M059J (cell line): ENCODE results near the gene CALML3. TPM values are rescaled to one million over a fixed set of nuclear protein-coding genes. Genes with fewer than 3 reads are reported as not detected.
A peak's percentile ranks its signal among the peaks of the same experiment; 100 is the strongest.
"Not testable (repeated sequence)": the region's sequence is repeated elsewhere in the genome, so short reads cannot be mapped to it uniquely, and the experiment has no call there.

Experiments
- DNase-seq: peaks from one replicate; pipeline ENCODE4 v3.0.0-alpha.2; 2012; ENCODE audit warnings: low read depth
- total RNA-seq: library from RNA; depleted of rRNA; stranded (reverse); fragments of >200 nt; shearing (Covaris generic); gene quantifications from 2 replicates; pipeline ENCODE4 v1.2.3, GENCODE V29; 2014; rRNA removed

CALML3 gene
- not detected in 2 replicates for total RNA-seq

DNA sequence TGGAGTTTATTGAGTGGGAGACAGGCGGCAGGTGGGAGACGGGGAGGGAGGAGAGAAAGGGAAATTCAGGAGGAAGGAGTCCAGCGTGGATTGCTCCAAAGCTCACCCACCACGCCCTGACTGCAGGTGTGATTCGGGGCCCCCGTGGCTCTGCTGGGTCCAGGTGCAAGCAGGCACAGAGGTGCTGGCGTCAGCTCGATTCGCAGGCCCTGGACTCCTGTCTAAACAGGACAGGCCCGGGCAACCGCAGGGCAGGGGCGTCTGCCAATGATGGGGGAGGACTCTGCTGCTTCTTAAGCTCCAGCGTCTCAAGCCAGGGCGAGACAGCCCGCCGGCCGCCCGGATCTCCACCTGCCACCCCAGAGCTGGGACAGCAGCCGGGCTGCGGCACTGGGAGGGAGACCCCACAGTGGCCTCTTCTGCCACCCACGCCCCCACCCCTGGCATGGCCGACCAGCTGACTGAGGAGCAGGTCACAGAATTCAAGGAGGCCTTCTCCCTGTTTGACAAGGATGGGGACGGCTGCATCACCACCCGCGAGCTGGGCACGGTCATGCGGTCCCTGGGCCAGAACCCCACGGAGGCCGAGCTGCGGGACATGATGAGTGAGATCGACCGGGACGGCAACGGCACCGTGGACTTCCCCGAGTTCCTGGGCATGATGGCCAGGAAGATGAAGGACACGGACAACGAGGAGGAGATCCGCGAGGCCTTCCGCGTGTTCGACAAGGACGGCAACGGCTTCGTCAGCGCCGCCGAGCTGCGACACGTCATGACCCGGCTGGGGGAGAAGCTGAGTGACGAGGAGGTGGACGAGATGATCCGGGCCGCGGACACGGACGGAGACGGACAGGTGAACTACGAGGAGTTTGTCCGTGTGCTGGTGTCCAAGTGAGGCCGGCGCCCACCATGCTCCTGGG lies at the start of gene CALML3:
CALML3 (plus strand) TSS at position 321 of the 920 bp plus-strand sequence; CDS start at position 446, 125 bp downstream.
- DNase-seq, result no peak

DNA sequence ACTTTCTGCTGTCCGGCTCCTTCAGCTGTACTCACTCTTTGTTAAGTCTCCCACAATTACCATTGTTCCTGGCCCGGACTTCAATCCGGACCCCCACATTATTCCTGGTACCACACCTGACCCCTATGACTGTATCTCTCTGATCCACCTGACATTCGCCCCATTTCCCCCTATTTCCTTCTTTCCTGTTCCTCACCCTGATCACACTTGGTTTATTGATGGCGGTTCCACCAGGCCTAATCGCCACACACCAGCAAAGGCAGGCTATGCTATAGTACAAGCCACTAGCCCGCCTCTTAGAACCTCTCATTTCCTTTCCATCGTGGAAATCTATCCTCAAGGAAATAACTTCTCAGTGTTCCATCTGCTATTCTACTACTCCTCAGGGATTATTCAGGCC lies 49.7 kb upstream of the CALML3 start:
- not testable (repeated sequence) for DNase-seq

DNA sequence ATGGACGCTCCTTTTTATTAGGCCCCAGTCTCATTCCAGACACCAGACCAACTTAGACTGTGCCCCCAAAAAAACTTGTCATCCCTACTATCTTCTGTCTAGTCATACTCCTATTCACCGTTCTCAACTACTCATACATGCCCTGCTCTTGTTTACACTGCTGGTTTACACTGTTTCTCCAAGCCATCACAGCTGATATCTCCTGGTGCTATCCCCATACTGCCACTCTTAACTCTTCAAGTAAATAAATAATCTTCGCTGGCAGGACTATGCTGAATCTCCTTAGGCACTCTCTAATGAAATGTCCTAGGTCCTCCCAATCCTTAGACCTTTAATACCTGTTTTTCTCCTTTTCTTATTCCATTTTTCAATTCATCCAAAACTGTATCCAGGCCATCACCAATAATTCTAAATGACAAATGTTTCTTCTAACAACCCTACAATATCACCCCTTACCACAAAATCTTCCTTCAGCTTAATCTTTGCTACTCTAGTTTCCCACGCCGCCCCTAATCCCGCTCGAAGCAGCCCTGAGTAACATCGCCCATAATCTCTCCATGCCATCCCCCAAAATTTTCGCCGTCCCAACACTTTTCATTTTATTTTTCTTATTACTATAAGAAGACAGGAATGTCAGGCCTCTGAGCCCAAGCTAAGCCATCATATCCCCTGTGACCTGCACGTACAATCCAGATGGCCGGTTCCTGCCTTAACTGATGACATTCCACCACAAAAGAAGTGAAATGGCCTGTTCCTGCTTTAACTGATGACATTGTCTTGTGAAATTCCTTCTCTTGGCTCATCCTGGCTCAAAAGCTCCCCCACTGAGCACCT lies 48.6 kb upstream of the CALML3 start:
- not testable (repeated sequence) for DNase-seq

DNA sequence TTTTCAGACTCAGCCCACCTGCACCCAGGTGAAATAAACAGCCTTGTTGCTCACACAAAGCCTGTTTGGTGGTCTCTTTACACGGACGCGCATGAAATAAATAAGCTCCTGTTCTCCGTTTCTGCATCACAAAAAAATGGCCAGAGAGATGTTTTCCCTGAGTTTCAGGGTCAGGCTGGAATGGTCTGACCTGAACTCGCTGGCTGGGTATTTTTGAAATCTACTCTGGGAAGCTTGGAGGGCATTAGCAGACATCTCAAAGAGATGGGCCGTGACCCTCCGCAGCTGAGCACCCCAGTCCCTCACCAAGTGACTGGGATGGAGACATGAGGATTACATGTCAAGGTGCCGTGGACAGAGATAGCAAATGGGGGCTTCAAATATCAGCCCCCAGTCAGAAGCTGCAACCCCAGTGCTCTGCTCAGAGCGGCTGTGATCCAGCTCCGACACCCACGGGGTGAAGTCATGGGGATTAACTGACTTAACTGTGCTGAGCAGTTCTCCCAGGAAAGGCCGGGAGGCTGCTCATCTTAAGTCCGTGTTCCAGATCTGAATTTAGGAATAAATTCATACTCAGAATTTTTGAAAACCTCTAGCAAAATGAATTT lies 47.7 kb upstream of the CALML3 start:
- no peak for DNase-seq

DNA sequence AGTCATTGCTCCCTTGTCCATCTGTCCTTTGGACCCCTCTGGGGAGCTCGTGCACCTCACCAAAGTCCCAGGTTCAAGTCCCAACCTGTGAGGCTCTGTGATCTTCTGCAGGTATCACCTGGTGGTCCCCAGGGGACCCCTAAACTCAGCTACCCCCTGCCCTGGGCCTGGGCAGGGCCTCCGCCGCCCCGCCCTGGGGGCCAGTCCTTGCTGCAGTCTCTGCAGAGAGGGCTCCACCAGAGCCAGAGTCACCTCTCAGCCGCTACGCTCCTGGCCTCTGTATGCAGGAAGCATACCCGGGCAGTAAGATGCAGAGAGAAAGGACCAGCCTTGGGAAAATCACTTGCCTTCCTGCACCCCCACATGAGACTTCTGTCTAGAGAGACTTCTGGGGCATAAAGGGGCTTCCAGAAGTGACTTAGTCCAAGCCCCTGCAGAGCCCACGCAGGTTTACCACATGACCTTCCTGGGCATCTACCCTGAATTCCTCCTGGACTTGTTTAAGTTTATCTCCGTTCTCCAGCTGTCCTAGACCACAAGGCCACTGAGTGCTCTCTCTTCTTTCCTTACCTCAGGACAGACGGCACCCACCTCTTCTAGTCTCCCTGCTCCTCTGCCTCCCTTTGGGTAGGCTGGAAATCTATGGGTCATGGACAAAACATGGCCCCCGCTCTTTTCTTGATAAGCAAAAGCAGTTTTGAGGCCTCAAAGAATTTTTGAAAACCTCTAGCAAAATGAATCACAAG lies 46.6 kb upstream of the CALML3 start:
- DNase-seq, result no peak

DNA sequence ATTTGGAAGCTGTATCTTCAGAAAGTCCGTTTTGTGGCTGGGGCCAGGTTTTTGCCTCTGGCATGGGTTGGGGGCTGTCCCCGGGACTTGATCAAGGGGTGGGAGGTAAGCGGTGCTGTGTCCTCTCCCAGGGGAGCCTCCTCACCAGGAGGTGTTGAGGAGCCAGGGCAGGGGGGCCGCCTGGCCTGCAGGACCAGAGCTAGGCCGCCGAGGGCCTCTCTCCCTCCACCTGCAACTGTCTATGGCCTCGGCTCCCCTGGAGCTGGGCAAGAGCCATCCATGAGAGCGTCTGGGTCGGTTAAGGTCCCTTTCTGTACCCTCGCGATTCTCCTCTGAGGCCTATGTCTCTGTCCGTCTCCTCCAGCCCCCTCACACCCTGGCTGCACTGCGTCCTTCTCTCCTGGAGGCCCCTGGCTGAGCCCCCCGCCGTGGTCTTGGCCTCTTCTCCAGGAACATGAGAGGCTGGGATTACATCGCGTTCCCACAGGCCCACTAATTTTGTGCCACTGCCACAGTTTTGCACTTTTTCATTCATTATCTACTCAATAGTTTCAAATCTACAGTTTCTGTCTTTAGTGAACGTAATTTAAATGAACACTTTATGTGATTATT lies 46.0 kb upstream of the CALML3 start:
- DNase-seq, result no peak

DNA sequence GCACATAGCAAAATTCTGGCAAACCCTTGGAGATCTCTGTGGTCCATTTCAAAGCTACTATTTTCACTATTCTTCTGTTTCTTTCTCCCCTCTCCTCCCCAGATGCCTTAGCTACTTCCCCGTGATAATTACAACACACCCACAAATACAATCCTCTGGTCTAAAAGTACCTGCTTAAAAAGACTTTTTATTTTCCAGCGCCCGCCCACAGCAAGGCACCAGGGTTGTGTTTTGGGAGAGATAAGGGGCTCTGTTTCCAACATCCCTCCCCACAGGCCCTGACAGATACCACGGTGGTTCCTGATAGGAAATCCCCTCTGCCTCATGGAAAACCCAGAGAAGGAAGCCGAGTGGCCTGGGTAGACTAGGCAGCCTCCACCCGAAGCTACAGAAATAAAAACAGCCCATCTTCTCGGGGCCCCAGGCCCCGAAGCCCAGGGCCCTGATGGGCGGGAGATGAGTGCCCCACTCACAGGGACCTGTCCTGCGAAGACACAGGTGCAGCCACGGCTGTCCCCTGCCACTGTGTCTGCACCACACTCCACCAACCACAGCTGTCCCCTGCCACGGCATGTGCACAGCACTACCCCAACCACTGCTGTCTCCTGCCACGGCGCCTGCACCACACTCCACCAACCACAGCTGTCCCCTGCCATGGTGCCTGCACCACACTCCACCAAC lies 45.1 kb upstream of the CALML3 start:
- DNase-seq, result no peak

DNA sequence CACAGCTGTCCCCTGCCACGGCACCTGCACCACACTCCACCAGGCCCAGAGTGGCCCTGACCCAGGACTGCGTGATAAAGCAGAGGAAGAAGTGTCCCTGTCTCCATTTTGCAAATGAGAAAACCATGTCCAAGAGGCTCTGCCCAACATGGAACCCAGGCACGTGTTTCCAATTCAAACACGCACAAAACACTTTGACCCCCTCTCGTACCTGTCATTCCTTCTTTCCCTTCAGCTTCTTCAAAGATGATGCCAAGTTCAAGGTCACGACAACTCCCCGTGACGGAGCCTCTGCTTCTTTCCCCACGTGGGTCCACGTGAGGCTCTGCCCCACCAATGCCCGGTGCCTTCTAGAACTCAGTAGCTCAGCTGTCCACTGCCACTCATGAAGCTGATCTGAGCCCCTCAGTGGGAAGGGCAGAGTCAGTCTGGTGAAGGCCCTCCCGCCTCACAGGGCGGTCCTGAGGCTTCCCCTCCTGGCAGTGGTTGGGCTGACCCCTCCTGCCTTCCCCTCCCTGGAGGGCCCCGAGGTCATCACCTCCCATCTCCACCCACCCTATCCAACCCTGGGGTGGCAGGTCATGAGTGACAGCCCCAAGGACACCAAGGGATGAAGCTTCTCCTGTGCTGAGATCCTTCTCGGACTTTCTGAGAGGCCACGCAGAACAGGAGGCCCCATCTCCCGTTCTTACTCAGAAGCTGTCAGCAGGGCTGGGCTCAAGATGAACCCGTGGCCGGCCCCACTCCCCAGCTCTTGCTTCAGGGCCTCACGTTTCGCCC lies 44.4 kb upstream of the CALML3 start:
- no peak for DNase-seq

DNA sequence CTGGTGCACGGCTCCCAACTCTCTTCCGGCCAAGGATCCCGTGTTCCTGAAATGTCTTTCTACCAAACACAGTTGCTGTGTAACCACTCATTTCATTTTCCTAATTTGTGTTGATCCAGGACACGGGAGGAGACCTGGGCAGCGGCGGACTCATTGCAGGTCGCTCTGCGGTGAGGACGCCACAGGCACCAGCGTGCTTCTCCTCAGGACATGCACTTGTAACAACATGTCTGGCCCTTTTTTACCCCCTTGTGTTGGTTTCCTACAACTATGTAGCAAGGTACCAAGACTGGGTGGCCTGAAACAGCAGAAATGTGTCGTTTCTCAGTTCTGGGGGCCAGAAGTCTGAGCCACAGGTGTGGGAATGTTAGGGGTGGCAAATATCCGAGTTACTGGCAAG lies 43.6 kb upstream of the CALML3 start:
- DNase-seq, result no peak

DNA sequence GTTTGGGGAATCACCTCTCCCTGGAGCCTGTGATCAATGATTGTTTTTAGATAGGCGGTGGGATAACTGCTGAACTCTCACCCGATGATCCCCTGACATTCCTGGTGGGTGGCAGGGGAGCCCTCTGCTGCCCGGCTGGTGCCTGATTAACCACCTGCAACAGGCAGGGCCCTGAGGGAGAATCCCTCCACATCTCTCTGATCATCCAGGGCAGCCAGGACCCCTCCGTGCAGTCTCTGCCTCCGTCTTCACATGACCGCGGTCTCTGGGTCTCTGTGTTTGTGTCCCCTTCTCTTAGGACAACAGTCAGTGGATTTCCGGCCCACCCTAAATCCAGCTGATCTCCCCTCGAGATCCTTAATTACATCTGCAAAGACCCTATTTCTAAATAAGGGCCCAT lies 42.7 kb upstream of the CALML3 start:
- no peak for DNase-seq

DNA sequence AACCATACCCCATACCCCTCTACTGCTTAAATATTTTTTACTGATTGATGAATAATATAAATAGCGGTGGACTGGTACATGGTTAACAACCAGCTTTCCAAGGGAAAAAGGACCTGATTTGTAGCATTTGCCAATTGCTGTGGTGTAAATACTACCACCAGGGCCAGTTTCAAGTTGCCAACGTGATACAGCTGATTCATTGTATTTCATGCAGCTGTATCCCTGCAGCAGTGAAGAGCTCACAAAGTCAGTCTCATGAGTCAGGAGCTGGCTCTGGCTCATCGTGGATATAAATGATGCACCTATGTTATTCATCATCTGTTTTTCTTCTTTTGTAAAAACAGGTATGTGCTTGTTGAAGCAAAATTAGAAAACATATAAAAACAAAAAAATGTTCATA lies 40.6 kb upstream of the CALML3 start:
- peak; percentile 8 for DNase-seq

DNA sequence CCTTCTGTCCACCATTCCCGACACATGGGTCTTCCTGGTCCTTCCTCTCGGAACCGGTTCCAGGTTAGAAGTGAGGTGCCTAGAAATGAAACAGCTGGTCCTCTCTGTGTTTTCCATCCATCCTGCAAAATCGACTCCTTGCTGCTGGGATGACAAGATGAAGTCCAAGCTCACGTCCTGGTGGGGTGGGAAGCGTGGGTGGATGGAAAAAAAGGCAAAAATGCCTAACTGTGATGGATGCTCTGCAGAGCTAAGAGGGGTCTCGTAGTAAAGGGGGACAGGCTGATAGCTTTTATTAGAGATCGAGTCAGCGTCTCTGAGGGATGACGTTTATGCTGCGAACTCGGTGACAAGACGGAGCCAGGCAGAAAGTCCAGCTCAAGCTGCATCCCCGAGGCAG lies 39.5 kb upstream of the CALML3 start:
- no peak for DNase-seq

DNA sequence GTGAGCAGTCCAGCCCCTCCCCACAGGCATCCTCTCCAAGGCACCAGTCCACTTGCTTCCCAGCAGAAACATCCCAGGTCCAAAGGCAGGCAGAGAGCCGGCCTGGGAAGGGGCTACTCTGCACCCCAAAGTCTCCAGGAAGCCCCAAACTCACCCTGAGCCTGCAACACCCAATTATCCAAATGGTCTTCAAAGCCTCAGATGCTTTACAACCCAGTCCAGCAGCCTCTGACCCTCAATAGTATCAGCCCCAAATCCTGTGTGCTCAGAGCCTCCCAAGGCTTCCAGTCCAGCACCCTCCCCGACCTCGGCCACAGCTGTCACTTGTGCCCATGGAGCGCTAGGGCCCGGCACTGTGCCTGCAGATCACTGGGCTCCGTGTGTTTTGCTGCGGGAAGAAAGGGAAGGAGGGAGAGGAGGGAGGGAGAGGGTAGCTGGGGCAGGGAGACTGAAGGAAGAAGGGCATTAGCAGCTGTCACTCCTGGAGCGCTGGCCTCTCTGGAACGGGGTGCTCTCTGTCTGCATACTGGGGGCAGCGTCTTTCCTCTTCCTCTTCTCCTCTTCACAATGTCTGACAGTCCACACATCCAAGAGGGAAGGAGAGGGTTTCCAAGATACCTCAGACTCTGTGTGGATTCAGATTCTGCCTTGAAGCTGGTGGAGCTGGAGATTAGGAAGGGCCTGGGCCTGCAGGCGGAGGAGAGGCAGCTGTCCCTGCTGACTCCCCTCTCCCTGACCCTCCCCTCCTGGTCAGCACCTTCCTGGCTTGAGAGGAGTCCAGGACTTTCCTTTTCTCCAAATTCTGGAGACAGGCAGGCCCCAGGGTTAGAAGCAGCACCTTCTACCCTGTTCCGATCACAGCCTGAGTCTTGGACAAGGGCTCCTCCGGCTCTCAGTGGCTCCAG lies 38.6 kb upstream of the CALML3 start:
- no peak for DNase-seq

DNA sequence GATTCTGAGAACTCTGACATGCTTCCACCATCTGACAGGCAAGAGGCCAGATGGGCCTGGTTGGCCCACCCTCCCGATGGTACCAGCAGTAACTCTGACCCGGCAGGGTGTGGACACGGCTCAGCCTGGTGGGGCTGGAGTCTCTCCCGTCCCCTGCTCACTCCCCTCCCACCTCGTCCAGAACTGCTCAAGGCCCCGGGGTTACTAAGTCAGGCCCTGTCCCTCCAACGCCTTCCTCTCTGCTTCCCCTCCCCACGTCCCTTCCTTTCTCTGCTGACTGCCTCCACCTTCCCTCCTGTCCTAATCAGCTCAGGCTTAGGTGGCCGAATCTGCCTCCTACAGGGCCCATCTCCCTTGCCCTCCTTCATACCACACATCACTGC lies 37.9 kb upstream of the CALML3 start:
- no peak for DNase-seq

DNA sequence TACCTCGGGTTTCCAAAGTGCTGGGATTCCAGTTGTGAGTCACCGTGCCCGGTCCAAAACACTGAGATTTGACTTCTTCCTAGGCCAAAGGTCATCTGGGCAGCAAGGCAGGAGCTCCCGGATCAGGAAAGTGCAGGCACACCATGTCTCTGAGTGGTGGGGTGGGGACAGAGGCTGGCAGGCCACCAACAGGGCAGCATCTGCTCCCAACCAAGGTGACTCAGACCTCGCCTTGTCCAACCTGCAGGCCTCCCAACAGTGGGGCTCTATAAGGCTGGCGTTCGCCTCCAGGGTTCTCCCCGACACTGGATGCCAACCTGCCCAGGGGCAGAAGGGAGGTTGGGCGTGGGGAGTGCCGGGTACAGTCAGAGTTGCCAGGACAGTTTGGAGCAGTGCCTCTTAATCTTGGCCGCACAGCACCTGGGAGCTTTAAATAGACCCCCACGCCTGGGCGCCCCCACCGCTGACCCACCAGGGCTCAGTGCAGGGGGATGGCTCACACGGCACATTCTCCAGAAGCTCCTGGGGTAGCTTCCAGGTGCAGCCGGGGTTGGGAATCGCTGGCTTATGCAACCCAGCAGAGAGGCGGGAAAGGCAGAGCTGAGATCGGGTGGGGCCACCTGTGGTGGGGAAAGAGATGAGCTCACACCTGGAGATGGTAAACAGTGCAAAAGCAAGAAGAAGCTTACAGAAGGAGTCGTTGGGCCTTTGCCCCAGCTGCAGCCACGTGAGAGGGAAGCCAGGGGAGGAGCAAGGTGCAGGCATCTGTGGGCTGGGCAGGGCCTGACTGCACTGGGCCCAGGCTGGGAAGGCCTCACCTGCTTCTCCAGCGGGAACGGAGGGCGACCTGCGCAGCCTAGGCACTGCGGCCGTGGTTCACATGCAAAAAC lies 36.2 kb upstream of the CALML3 start:
- DNase-seq, result no peak

DNA sequence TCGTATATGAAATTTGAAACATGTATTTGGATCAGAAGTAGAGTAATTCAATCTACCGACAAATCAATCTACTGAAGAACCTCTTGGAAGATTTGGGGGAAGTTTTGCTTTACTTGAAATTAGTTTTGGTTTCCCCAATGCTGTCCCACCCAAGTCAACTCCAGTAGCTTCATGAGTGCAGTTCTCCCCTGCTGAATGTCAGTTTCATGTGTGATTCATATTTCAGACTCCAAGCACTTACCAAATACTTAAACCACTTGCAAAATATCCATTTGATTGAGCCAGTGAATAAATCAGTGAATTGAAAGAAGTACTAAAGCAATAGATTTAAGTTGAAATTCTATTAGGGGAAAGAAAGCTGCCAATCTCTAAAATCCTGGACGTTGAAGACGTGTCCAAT lies 34.7 kb upstream of the CALML3 start:
- DNase-seq, result no peak

DNA sequence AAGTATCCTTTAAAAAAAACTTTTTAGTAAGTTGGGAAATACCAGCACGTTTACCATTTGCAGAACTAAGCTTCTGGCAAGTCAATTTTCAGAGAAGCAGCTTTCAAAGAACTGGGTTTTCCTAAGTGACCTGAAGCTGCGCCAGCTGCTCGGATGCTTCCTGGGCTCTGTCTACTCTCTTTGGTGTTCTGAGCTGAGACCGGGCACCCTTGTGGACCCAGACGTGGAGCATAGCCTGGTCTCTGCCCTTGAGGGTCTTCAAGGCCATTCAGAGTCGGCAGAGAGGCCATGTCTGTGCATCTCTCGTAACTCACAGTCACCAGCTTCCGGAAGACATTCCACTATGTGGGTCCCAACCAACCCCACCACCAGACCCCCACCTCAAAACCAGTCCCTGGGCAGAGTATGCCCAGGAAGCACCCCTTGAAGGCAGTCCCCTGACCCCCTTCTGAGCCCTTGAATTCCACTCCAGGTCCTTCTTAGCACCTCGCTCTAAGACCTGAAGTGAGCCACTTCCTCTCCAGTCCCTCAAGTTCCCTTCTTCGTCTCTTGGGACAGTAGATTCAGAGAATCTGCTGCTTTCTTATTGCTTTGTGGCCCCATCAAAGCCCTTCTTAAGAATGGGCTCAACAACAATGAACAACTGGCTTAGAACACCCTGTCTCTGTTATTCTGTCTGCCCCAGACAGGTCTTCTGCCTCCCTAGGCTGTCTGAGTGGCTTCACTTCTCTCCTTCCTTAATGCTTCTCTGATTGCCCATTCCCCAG lies 33.9 kb upstream of the CALML3 start:
- no peak for DNase-seq
